ENCODE data around the gene MAPKAP1. TPM values are rescaled to one million over a fixed set of nuclear protein-coding genes. Genes with fewer than 3 reads are reported as not detected.
A peak's percentile ranks its signal among the peaks of the same experiment; 100 is the strongest.

MAPKAP1 gene
- total and polyA plus RNA-seq, 2 experiments from 2014 or later: 68.5 to 74.5 TPM

GRCh38 chr9:125427556-125427955 is 279.5 kb downstream of the MAPKAP1 start:
- in situ Hi-C loops (cut with MboI): no loop called here
- H3F3A ChIP-seq (ENCODE audit: insufficient read depth): no peaks in the 10 kb centered on the region
- H3K79me2 ChIP-seq (ENCODE audit: insufficient read depth): no peaks in the 10 kb centered on the region
- H3K4me1 ChIP-seq (ENCODE audit: insufficient read depth): no peaks in the 10 kb centered on the region
- H3K36me3 ChIP-seq (ENCODE audit: low read depth): no peaks in the 10 kb centered on the region
- TF ChIP-seq EZH2 (IDR thresholded peaks at IDR 0.05; ENCODE audit: insufficient read depth, poor library complexity, severe bottlenecking) (no peak), EZH2phosphoT487 (IDR thresholded peaks at IDR 0.05; ENCODE audit: insufficient read depth, low read depth) (no peak)
- no peak overlapping the region for H3K4me2 ChIP-seq (ENCODE audit: unreplicated experiment)
- H3K9ac ChIP-seq: no peak overlapping the region
- H3K27ac ChIP-seq: no peak overlapping the region
- DNase-seq: no peak
- WGBS, 2 experiments (ENCODE audit: low coverage in 1 of 2, low lambda C conversion rate in 2 of 2, missing lambda C conversion rate in 2 of 2): 94% methylated on average over 16 to 18 of the region's 18 CpGs
- H3K9me2 ChIP-seq (ENCODE audit: insufficient read depth): no peaks in the 10 kb centered on the region
- H3K27me3 ChIP-seq (replicated peaks; ENCODE audit: insufficient read depth): no peaks in the 10 kb centered on the region
- no peaks in the 10 kb centered on the region for H3K9me3 ChIP-seq (ENCODE audit: low read depth)
- H3K4me3 ChIP-seq: no peak overlapping the region
- H4K20me1 ChIP-seq (ENCODE audit: insufficient read depth): no peaks in the 10 kb centered on the region
- H2AFZ ChIP-seq: no peak overlapping the region

- no peak overlapping the region for H3K4me2 ChIP-seq (ENCODE audit: unreplicated experiment)
- H3K4me1 ChIP-seq (ENCODE audit: insufficient read depth): no peaks in the 10 kb centered on the region
- no peak overlapping the region for H3K27ac ChIP-seq
- no peaks in the 10 kb centered on the region for H3K9me3 ChIP-seq (ENCODE audit: low read depth)
- H3K9me2 ChIP-seq (ENCODE audit: insufficient read depth): no peaks in the 10 kb centered on the region
- no peaks in the 10 kb centered on the region for H3F3A ChIP-seq (ENCODE audit: insufficient read depth)
- no peaks in the 10 kb centered on the region for H4K20me1 ChIP-seq (ENCODE audit: insufficient read depth)
- WGBS, 2 experiments (ENCODE audit: low coverage in 1 of 2, low lambda C conversion rate in 2 of 2, missing lambda C conversion rate in 2 of 2): 90 to 92% methylated on average over 15 to 17 of the region's 17 CpGs
- TF ChIP-seq EZH2phosphoT487 (IDR thresholded peaks at IDR 0.05; ENCODE audit: insufficient read depth, low read depth) (no peak), EZH2 (IDR thresholded peaks at IDR 0.05; ENCODE audit: insufficient read depth, poor library complexity, severe bottlenecking) (no peak)
- DNase-seq: no peak
- H3K4me3 ChIP-seq: no peak overlapping the region
- no peak overlapping the region for H3K9ac ChIP-seq
- H3K27me3 ChIP-seq (replicated peaks; ENCODE audit: insufficient read depth): no peaks in the 10 kb centered on the region
- in situ Hi-C loops (cut with MboI): no loop called here
- no peaks in the 10 kb centered on the region for H3K79me2 ChIP-seq (ENCODE audit: insufficient read depth)
- H3K36me3 ChIP-seq (ENCODE audit: low read depth): no peaks in the 10 kb centered on the region
- H2AFZ ChIP-seq: no peak overlapping the region
These were observed 280.1 kb downstream of the MAPKAP1 start for GRCh38 chr9:125426926-125427325.

GRCh38 chr9:125425901-125426515 is 281.0 kb downstream of the MAPKAP1 start:
- in situ Hi-C loops (cut with MboI): no loop called here
- Histone ChIP-seq H3K36me3 (ENCODE audit: low read depth) (no peaks in the 10 kb centered on the region), H3K79me2 (ENCODE audit: insufficient read depth) (no peaks in the 10 kb centered on the region), H3K4me3 (no peak overlapping the region), H3K27me3 (replicated peaks; ENCODE audit: insufficient read depth) (no peaks in the 10 kb centered on the region), H3K27ac (no peak overlapping the region), H3K9me2 (ENCODE audit: insufficient read depth) (no peaks in the 10 kb centered on the region), H4K20me1 (ENCODE audit: insufficient read depth) (no peaks in the 10 kb centered on the region), H3K9ac (no peak overlapping the region), H3K9me3 (ENCODE audit: low read depth) (no peaks in the 10 kb centered on the region), H2AFZ (peak overlapping the region; percentile 58; the same call in 1 of the 2 replicates), H3F3A (ENCODE audit: insufficient read depth) (no peaks in the 10 kb centered on the region), H3K4me2 (ENCODE audit: unreplicated experiment) (no peak overlapping the region), H3K4me1 (ENCODE audit: insufficient read depth) (no peaks in the 10 kb centered on the region)
- DNase-seq: no peak
- 87 to 90% methylated on average over 14 of the region's 14 CpGs for WGBS, 2 experiments (ENCODE audit: low coverage in 1 of 2, low lambda C conversion rate in 2 of 2, missing lambda C conversion rate in 2 of 2)
- TF ChIP-seq EZH2phosphoT487 (IDR thresholded peaks at IDR 0.05; ENCODE audit: insufficient read depth, low read depth) (no peak), EZH2 (IDR thresholded peaks at IDR 0.05; ENCODE audit: insufficient read depth, poor library complexity, severe bottlenecking) (no peak)

- no peak for TF ChIP-seq EZH2 (IDR thresholded peaks at IDR 0.05; ENCODE audit: insufficient read depth, poor library complexity, severe bottlenecking)
- no peak for TF ChIP-seq EZH2phosphoT487 (IDR thresholded peaks at IDR 0.05; ENCODE audit: insufficient read depth, low read depth)
- Histone ChIP-seq H3K4me2 (ENCODE audit: unreplicated experiment) (no peak overlapping the region), H3K9ac (no peak overlapping the region), H2AFZ (peak overlapping the region; percentile 58; the same call in 1 of the 2 replicates), H3K9me3 (ENCODE audit: low read depth) (no peaks in the 10 kb centered on the region), H3K4me3 (no peak overlapping the region), H3F3A (ENCODE audit: insufficient read depth) (no peaks in the 10 kb centered on the region), H3K27ac (no peak overlapping the region), H4K20me1 (ENCODE audit: insufficient read depth) (no peaks in the 10 kb centered on the region), H3K4me1 (ENCODE audit: insufficient read depth) (no peaks in the 10 kb centered on the region), H3K79me2 (ENCODE audit: insufficient read depth) (no peaks in the 10 kb centered on the region), H3K9me2 (ENCODE audit: insufficient read depth) (no peaks in the 10 kb centered on the region), H3K27me3 (replicated peaks; ENCODE audit: insufficient read depth) (no peaks in the 10 kb centered on the region), H3K36me3 (ENCODE audit: low read depth) (no peaks in the 10 kb centered on the region)
- WGBS, 2 experiments (ENCODE audit: low coverage in 1 of 2, low lambda C conversion rate in 2 of 2, missing lambda C conversion rate in 2 of 2): 82 to 83% methylated on average over 19 of the region's 19 CpGs
- no peak for DNase-seq
- in situ Hi-C loops (cut with MboI): no loop called here
These were observed 281.7 kb downstream of the MAPKAP1 start for GRCh38 chr9:125425170-125425897.

Data from GM23248 (cell line).